GM23338 (cell line): ENCODE measurements around the gene PACRGL. TPM values are rescaled to one million over a fixed set of nuclear protein-coding genes. Genes with fewer than 3 reads are reported as not detected.
A peak's percentile ranks its signal among the peaks of the same experiment; 100 is the strongest.

ENCODE experiments used
- ATAC-seq: fragments of 200-7000 bp; cut with Tn5 transposase; 3 replicates; pipeline ENCODE4 v1.9.1; 2020
- DNase-seq: peaks from one replicate; pipeline ENCODE4 v3.0.0-alpha.2; 2015; ENCODE audit warnings: low spot score
- H2AFZ ChIP-seq: fragments of 200-600 bp; sonication (generic); 2 replicates; pipeline ENCODE4 v1.8.0; 2016; ENCODE audit warnings: antibody characterized with exemption, mild to moderate bottlenecking, moderate library complexity
- H3F3A ChIP-seq: fragments of 200-600 bp; sonication (generic); replicated peaks from 2 replicates; pipeline ENCODE4 v1.8.0; 2017; ENCODE audit warnings: antibody characterized with exemption, mixed run types, low read depth
- H3K27ac ChIP-seq: fragments of 200-600 bp; sonication (generic); 2 replicates; pipeline ENCODE4 v1.6.1; 2016; ENCODE audit warnings: low read depth
- H3K27me3 ChIP-seq: fragments of 200-600 bp; sonication (generic); 2 replicates; pipeline ENCODE4 v1.8.0; 2016; ENCODE audit warnings: mild to moderate bottlenecking, mixed run types, moderate library complexity; ENCODE audit not compliant: insufficient read depth
- H3K36me3 ChIP-seq: fragments of 200-600 bp; sonication (generic); 2 replicates; pipeline ENCODE4 v1.8.0; 2016; ENCODE audit warnings: mild to moderate bottlenecking; ENCODE audit not compliant: insufficient read depth
- H3K4me1 ChIP-seq: fragments of 200-600 bp; sonication (generic); 2 replicates; pipeline ENCODE4 v1.8.0; 2016; ENCODE audit warnings: mild to moderate bottlenecking, moderate library complexity; ENCODE audit not compliant: insufficient read depth
- H3K4me2 ChIP-seq: fragments of 200-600 bp; sonication (generic); 2 replicates; pipeline ENCODE4 v1.7.1; 2017; ENCODE audit warnings: mixed run types
- H3K4me3 ChIP-seq: fragments of 200-600 bp; sonication (generic); 2 replicates; pipeline ENCODE4 v1.6.1; 2016; ENCODE audit warnings: mixed run types
- H3K79me2 ChIP-seq: fragments of 200-600 bp; sonication (generic); replicated peaks from 2 replicates; pipeline ENCODE4 v1.8.0; 2017; ENCODE audit warnings: mild to moderate bottlenecking; ENCODE audit not compliant: insufficient read depth
- H3K9me2 ChIP-seq: fragments of 200-600 bp; sonication (generic); 2 replicates; pipeline ENCODE4 v1.8.0; 2017; ENCODE audit not compliant: insufficient read depth
- H4K20me1 ChIP-seq: fragments of 200-600 bp; sonication (generic); replicated peaks from 2 replicates; pipeline ENCODE4 v1.8.0; 2017; ENCODE audit warnings: mild to moderate bottlenecking; ENCODE audit not compliant: insufficient read depth
- H3K27ac Mint-ChIP-seq: 2 replicates; pipeline ENCODE4 v1.8.0; 2020; ENCODE audit warnings: inconsistent platforms, mild to moderate bottlenecking, moderate library complexity, mixed read lengths
- H3K27me3 Mint-ChIP-seq: 3 replicates; pipeline ENCODE4 v1.8.0; 2022; ENCODE audit warnings: low read depth, mild to moderate bottlenecking, moderate library complexity, mixed read lengths, inconsistent platforms; ENCODE audit not compliant: insufficient read depth, poor library complexity
- H3K36me3 Mint-ChIP-seq: 3 replicates; pipeline ENCODE4 v1.8.0; 2021; ENCODE audit warnings: low read depth, mild to moderate bottlenecking, inconsistent platforms, moderate library complexity, mixed read lengths
- H3K4me1 Mint-ChIP-seq: 3 replicates; pipeline ENCODE4 v1.8.0; 2020; ENCODE audit warnings: mild to moderate bottlenecking, inconsistent platforms, mixed read lengths
- H3K4me3 Mint-ChIP-seq: 3 replicates; pipeline ENCODE4 v1.8.0; 2021; ENCODE audit warnings: moderate library complexity, mild to moderate bottlenecking, inconsistent platforms, mixed read lengths
- H3K9me3 Mint-ChIP-seq: 3 replicates; pipeline ENCODE4 v1.8.0; 2020; ENCODE audit warnings: moderate library complexity, mild to moderate bottlenecking, inconsistent platforms, mixed read lengths
- CTCF ChIP-seq, 2 experiments: fragments of 200-600 bp in 1 of 2; sonication (generic) in 1 of 2; conservative IDR thresholded peaks; 2 replicates each; pipeline versions ENCODE4 v1.5.1 to v1.6.1; 2016 to 2017; ENCODE audit warnings: antibody characterized with exemption in 2 of 2, low read depth in 2 of 2, mild to moderate bottlenecking in 2 of 2, moderate library complexity in 1 of 2
- EZH2 ChIP-seq: fragments of 200-600 bp; sonication (generic); IDR thresholded peaks from one replicate; pipeline ENCODE4 v1.8.0; 2017; ENCODE audit warnings: antibody characterized with exemption, mild to moderate bottlenecking, low read depth; ENCODE audit not compliant: unreplicated experiment
- JUNB ChIP-seq: IDR thresholded peaks from one replicate; pipeline ENCODE4 v1.6.1; 2016; ENCODE audit warnings: antibody characterized with exemption; ENCODE audit not compliant: unreplicated experiment
- NANOG ChIP-seq: IDR thresholded peaks from 2 replicates; pipeline ENCODE4 v1.6.1; 2016; ENCODE audit warnings: antibody characterized with exemption, borderline replicate concordance
- POLR2AphosphoS5 ChIP-seq: IDR thresholded peaks from 2 replicates; pipeline ENCODE4 v1.6.1; 2016; ENCODE audit warnings: antibody characterized with exemption, low read depth
- REST ChIP-seq: IDR thresholded peaks from one replicate; pipeline ENCODE4 v1.6.1; 2018; ENCODE audit warnings: antibody characterized with exemption; ENCODE audit not compliant: unreplicated experiment
- ZNF114 ChIP-seq: fragments of 250-450 bp; sonication (Bioruptor Pico); IDR thresholded peaks from 2 replicates; pipeline ENCODE4 v1.5.0; 2020; ENCODE audit warnings: mild to moderate bottlenecking, moderate library complexity
- polyA plus RNA-seq: library from polyadenylated mRNA; unstranded; fragments of >200 nt; fragmentation: Nextera tagmentation; extraction: Ambion mirVana; gene quantifications from 2 replicates; pipeline ENCODE4 v1.2.1, GENCODE V29; 2016
- total RNA-seq: library from RNA; depleted of rRNA; stranded (reverse); fragments of >200 nt; shearing (Covaris generic); gene quantifications from 2 replicates; pipeline ENCODE4 v1.2.3, GENCODE V29; 2014

PACRGL gene
- total and polyA plus RNA-seq, 2 experiments from 2014 or later, result 4.8 to 15.8 TPM

GRCh38 chr4:20764366-20764992 lies 64.2 kb downstream of the PACRGL start:
- Mint-ChIP-seq H3K4me3 (no peak overlapping the region), H3K9me3 (no peaks in the 10 kb centered on the region), H3K36me3 (no peaks in the 10 kb centered on the region), H3K4me1 (no peaks in the 10 kb centered on the region), H3K27me3 (peaks cover 4% of the 10 kb centered on the region), H3K27ac (no peak overlapping the region; the same call in 1 of the 2 replicates)
- Histone ChIP-seq H3K4me3 (no peak overlapping the region), H3K9me2 (no peaks in the 10 kb centered on the region), H4K20me1 (no peaks in the 10 kb centered on the region), H3K27me3 (no peaks in the 10 kb centered on the region), H3K4me1 (no peaks in the 10 kb centered on the region), H3K4me2 (no peak overlapping the region), H3K79me2 (no peaks in the 10 kb centered on the region), H3K36me3 (no peaks in the 10 kb centered on the region), H3F3A (no peaks in the 10 kb centered on the region), H2AFZ (no peak overlapping the region), H3K27ac (no peak overlapping the region)
- ATAC-seq (no peak), DNase-seq (no peak)
- no peak for TF ChIP-seq EZH2
- TF ChIP-seq CTCF (conservative IDR thresholded peaks at IDR 0.05; ENCODE audit: low read depth in 2 of 2), result no peak
- TF ChIP-seq ZNF114, result no peak
- no peak for TF ChIP-seq NANOG
- no peak for TF ChIP-seq JUNB
- no peak for TF ChIP-seq REST

- Histone ChIP-seq H3F3A (no peaks in the 10 kb centered on the region), H3K36me3 (no peaks in the 10 kb centered on the region), H3K4me3 (no peak overlapping the region), H3K9me2 (no peaks in the 10 kb centered on the region), H3K27me3 (no peaks in the 10 kb centered on the region), H2AFZ (0 out of 2 replicates have a peak overlapping the region, but pooled peaks have one; percentile 41), H3K27ac (no peak overlapping the region), H3K79me2 (no peaks in the 10 kb centered on the region), H4K20me1 (no peaks in the 10 kb centered on the region), H3K4me2 (no peak overlapping the region), H3K4me1 (no peaks in the 10 kb centered on the region)
- Mint-ChIP-seq H3K27ac (no peak overlapping the region), H3K36me3 (no peaks in the 10 kb centered on the region), H3K9me3 (no peaks in the 10 kb centered on the region), H3K27me3 (peaks cover 2% of the 10 kb centered on the region), H3K4me3 (no peak overlapping the region), H3K4me1 (no peaks in the 10 kb centered on the region; the same call in 2 of the 3 replicates)
- TF ChIP-seq CTCF (conservative IDR thresholded peaks at IDR 0.05; ENCODE audit: low read depth in 2 of 2), result peak; percentile 79 to 83
- no peak for TF ChIP-seq POLR2AphosphoS5
- peak; percentile 92 for DNase-seq
- ATAC-seq, result peak; percentile 98
Measured at GRCh38 chr4:20773144-20773997, 73.1 kb downstream of the PACRGL start.
